Epithelial cell of esophagus (primary cell): ENCODE measurements around the gene REC8.
A peak's percentile ranks its signal among the peaks of the same experiment; 100 is the strongest.

ENCODE experiments used
- DNase-seq: peaks from one replicate; pipeline ENCODE4 v3.0.0; 2010; ENCODE audit warnings: low read depth
- H3K4me3 ChIP-seq: 2 replicates; pipeline ENCODE4 v1.5.1; 2011; ENCODE audit warnings: mild to moderate bottlenecking, low read length, control low read depth
- TF ChIP-seq, protein P1 (sequence below): IDR thresholded peaks from 2 replicates; pipeline ENCODE4 v1.5.1; 2011; ENCODE audit warnings: low read depth, mild to moderate bottlenecking, low read length, control low read depth, inconsistent platforms; ENCODE audit not compliant: insufficient read depth; ENCODE audit errors: missing control alignments

The REC8 gene

DNA sequence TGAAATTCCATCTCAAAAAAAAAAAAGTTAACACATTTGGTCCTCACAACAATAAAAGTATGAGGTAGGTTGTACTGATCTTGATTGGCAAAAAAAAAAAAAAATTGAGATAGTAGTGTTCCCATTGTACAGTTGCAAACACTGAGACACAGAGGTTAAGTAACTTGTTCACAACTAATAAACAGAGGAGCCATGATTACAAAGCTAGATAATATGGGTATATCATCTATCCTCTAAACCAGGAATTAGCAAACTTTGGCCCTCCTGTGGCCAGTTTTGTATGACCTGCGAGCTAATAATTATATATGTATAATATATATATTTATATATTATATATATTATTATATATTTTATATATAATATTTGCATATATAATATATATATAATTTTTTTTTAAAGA is 38.1 kb upstream of the REC8 start:
- DNase-seq: no peak
- H3K4me3 ChIP-seq: no peak overlapping the region
- TF ChIP-seq, protein P1, sequence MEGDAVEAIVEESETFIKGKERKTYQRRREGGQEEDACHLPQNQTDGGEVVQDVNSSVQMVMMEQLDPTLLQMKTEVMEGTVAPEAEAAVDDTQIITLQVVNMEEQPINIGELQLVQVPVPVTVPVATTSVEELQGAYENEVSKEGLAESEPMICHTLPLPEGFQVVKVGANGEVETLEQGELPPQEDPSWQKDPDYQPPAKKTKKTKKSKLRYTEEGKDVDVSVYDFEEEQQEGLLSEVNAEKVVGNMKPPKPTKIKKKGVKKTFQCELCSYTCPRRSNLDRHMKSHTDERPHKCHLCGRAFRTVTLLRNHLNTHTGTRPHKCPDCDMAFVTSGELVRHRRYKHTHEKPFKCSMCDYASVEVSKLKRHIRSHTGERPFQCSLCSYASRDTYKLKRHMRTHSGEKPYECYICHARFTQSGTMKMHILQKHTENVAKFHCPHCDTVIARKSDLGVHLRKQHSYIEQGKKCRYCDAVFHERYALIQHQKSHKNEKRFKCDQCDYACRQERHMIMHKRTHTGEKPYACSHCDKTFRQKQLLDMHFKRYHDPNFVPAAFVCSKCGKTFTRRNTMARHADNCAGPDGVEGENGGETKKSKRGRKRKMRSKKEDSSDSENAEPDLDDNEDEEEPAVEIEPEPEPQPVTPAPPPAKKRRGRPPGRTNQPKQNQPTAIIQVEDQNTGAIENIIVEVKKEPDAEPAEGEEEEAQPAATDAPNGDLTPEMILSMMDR: no peak

DNA sequence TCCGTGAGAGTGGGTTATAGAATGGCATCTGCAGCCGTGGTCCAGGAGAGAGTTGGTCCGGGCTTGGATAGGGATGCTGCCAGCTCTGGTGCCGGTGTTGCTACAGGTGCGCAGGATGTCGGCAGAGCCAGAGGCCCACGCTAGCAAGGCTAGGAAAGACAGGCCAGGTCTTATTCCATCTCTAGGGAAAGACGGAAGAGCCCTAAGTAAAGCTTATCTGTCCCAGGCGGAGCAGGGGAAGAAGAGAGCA is 36.4 kb upstream of the REC8 start:
- no peak for DNase-seq
- TF ChIP-seq, protein P1: no peak
- peak overlapping the region; percentile 69 for H3K4me3 ChIP-seq

DNA sequence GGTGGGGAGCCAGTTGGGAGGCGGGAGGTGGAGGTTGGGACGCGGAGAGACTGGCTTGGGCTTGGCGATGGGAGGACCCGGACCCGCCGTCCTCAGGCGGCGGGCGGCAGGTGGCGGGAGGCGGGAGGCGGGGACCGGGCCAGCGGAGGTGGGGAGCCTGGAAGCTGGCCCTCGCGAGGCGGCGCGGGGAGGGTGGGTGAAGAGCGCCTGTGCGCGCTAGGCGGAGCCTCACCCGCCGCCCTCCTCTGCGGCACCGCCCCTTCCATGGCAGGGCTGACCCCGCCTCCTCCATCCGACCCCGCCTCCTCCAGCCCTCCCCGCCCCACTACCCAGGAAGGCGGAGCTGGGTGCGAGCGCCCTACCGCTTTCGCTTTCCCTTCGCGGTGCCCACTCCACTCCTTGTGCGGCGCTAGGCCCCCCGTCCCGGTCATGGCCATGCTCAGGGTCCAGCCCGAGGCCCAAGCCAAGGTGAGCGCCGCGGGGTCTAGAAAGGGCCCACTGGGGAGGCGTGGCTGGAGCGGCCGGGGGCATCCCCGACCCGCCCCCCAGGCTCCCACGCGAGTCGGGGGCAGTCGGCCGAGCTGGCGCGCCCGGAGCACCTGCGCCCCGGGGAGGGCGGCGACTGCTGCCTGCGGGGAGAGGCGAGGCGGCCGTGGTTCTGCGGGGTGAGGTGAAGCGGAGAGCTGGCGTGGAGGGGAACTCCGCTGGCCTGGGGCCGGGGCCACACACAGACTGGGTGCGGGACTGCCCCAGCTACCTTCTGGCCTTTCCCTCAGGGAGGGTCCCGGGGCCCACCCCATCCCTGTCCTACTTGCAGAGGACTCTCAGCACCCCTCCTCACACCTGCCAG is 35.8 kb upstream of the REC8 start, which contains the start of gene PSME1:
TSS of gene PSME1 (plus strand) at position 361 of the 850 bp plus-strand sequence. CDS start at position 430, 69 bp downstream.
- TF ChIP-seq, protein P1: no peak
- H3K4me3 ChIP-seq: peak within 1 kb of the TSS; percentile 69
- peak; percentile 93 for DNase-seq

DNA sequence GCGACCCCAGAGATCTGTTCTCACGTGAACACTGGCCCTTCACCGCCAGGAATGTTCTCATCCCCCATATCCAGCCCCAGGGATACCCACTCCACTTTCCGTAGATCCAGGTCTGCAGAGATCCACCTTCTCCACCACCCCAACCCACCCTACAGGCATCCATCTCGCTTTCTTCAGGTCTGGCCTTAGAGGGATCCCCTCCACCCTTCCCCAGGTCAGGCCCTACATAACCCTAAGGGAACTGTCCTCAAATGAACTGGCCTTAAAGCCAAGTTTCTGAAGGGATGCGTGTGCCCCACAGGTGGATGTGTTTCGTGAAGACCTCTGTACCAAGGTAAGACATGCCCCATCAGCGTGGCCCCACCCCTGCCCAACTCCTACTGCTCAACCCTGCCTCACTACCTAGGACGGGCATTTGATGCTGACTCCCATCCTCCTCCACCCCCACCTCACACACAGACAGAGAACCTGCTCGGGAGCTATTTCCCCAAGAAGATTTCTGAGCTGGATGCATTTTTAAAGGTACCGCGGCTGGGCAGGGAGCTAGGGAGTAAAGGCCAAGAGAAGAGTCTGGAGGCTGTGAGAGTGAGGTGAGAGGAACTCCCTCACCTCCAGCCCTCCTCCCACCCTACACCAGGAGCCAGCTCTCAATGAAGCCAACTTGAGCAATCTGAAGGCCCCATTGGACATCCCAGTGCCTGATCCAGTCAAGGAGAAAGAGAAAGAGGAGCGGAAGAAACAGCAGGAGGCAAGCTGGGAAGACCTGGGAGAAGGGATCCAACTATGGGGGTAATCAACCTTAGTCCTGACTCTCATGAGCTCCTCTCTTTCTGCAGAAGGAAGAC is 35.0 kb upstream of the REC8 start:
- DNase-seq: no peak
- TF ChIP-seq, protein P1: no peak
- peak overlapping the region; percentile 69 for H3K4me3 ChIP-seq

DNA sequence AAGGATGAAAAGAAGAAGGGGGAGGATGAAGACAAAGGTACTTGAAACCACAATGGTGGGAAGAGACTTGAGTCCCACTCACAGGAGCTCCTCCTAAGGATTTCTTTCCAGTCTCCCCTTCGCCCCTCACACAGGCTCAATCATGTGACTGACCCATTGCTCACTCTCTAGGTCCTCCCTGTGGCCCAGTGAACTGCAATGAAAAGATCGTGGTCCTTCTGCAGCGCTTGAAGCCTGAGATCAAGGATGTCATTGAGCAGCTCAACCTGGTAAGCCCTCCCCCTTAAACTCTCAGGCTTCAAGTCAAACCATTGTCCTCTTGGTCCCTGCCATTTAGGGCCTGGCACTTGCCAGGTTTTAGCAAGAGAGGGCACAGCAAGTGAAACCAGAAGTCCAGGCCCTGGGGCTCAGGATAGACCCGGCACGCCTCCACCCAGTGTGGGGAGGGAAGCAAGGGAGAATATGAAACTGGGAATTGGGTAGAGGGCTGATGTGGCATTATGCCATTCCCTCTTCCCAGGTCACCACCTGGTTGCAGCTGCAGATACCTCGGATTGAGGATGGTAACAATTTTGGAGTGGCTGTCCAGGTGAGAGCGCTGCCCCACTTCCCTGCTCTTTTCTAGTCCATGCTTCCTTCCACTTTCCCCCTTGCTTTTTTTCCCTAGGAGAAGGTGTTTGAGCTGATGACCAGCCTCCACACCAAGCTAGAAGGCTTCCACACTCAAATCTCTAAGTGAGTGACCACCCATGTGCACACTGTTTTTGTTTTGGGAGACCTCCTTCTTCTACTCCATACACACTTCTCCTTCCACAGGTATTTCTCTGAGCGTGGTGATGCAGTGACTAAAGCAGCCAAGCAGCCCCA is 34.1 kb upstream of the REC8 start:
- H3K4me3 ChIP-seq: no peak overlapping the region
- TF ChIP-seq, protein P1: no peak

DNA sequence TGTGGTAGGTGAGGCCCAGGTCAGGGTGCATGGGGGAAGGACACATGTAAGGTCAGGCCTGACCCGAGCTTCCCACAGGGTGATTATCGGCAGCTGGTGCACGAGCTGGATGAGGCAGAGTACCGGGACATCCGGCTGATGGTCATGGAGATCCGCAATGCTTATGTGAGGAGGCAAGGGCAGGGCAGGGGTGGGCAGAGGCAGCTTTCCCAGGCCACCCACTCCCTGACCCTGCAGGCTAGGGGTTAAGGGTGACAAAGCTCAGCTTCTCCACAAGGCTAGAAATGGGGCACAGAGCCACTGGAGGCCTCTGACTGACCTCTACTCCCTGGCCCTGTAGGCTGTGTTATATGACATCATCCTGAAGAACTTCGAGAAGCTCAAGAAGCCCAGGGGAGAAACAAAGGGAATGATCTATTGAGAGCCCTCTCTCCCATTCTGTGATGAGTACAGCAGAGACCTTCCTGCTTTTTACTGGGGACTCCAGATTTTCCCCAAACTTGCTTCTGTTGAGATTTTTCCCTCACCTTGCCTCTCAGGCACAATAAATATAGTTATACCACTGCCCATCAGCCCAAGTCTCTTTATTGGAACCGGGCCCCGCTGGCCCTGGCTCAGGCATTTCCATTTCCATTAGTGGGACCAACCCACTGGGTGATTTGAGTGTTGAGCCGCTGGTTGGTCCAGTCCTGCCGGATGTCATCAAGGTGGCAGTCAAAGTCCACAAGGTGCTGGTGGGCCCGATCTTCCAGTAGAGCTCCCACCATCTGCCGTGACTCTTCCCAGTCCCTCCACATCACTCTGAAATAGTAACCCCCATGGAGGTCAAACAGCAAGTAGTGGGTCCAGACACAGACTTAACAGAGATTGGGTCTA is 33.2 kb upstream of the REC8 start:
- TF ChIP-seq, protein P1: no peak
- H3K4me3 ChIP-seq: no peak overlapping the region
- no peak for DNase-seq

More for the DNA sequence above, 34.1 kb upstream of the REC8 start:
- DNase-seq: no peak
